SHP77 (cell line): ENCODE results near the gene CTPS2.

Experiments used
- DNase-seq, 2 experiments: peaks; one replicate each; lab custom pipeline; 2025; lab: John Stamatoyannopoulos, UW

Gene CTPS2

GRCh38 chrX:16711893-16712547, 449 bp downstream of the CTPS2 start:
- no peak for DNase-seq

GRCh38 chrX:16711219-16711811, 1.2 kb downstream of the CTPS2 start:
- no peak for DNase-seq

DNA sequence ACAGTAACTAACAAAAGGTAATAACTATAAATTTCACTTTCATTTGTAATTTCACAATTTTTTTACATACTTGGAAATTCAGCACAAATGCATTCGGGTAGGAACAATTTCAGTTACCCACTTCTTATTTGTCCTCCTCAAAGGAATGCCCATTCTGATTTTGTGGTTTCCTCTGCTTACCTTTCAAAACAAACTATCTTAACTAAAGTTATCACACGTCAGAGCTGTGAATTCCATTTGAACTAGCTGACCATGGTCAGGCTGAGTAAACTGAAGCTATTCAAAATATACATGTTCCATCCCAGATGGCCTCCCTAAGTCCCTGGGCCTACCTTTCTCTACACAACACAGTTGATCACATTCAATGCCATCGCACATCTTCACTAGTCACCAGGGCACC, 4.5 kb downstream of the CTPS2 start:
- no peak for DNase-seq

DNA sequence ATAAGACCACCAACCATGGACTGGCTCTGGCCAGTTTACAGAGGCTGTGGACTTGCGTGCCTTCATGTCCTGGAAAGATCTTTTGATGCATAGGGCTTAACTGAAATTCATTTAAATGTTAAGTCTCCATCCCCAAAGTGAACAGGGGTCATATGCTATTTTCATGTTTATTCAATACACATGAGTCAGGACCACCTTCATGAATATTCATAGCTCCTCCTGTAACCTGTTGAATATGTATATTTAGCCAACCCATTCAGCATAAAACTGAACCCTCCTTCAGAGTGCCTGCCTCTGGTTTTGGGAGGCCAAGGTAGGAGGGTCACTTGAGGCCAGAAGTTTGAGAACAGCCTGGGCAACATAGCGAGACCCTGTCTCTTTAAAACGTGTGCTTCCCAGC, 7.1 kb downstream of the CTPS2 start:
- DNase-seq, result no peak

DNA sequence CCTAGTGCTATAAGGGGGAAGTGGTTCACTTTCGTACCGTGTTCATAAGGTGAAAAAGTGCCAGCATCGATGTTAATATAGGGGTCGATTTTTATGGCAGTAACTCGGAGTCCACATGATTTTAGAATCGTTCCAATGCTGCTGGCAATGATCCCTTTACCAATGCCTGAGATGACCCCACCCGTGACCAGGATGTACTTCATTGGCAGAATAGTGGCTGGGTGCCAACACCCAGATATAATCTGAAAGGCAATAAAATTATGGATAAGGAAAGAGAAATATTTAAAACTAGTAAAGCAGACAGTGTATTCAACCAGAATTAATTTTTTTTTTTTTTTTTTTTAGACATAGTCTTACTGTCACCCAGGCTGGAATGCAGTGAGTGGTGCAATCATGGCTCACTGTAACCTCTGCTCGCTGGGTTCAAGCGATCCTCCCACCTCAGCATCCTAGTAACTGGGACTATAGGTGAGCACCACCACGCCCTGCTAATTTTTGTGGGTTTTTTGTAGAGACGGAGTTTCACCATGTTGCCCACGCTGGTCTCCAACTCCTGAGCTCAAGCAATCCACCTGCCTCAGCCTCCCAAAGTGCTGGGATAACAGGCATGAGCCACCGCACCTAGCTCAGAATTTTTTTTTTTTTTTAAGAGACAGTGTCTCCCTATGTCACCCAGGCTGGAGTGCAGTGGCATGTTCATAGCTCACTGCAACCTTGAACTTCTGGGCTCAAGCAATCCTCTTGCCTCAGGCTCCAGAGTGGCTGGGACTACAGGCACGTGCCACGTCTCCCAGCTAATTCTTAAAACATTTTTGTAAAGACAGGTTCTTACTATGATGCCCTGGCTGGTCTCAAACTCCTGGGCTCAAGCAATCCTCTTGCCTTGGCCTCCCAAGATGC, 9.5 kb downstream of the CTPS2 start:
- DNase-seq, result no peak

DNA sequence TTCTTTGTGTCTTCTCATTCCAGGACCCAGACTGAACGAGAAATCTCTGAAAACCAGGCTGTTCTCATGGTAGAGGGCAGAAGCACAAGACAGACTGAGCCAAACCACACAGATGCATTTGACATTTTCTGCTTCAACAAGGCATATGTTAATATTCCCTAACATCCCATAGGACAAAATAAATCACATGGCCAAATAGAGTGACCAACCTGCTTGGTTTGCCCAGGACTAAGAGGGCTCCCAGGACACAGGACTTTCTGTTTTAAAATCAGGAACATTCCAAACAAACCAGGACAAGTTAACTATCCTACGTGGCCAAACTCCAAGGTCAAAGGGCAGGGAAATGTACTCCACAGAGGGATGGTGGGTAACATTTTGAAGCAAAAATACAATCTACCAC, 11.7 kb downstream of the CTPS2 start:
- no peak for DNase-seq

DNA sequence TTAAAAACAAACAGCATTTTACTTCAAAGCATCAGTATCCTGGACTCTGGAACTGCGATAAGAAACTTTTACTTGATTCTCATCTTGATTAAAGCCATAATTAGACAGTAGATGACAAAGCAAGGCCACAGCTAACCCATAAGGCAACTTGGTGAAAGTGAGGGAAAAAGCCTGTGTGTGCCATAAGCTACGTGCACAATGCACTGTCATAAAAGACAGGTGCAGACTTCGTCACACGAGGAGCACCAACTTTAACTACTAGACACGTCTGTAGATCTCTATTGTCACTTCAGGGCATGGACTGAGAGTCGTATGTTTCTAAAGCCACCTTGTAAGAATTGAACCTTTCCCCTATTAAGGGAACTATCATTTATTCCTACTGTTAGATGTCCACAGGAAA, 13.1 kb downstream of the CTPS2 start:
- DNase-seq, result no peak

- DNase-seq, result no peak
Observed at GRCh38 chrX:16696956-16697355, 15.5 kb downstream of the CTPS2 start.

DNA sequence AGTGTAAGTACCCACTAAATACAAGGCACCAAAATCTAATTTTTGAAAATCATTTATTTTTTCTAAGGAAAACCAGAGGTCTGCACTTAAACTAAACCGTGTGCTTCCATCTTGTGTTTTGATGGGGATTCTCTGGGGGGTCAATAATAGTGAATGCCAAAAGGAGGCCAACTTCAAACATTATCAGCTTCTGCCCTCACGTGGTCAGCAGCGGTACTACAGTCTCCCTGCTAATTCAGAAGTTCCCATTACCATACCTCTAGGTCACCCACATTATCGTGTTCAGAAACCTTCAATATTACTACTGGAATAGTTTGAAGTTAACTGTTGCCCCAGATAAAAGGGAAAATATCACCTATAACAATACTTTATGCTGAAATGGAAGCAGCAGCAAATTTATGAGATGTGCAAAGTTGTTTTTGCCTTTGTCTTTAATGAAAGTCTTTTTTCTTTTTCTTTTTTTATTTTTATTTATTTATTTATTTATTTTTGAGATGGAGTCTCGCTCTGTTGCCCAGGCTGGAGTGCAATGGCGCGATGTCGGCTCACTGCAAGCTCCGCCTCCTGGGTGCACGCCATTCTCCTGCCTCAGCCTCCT, 17.3 kb downstream of the CTPS2 start:
- DNase-seq, result no peak

- DNase-seq, result no peak
Observed at GRCh38 chrX:16687514-16687913, 25.0 kb downstream of the CTPS2 start.

DNA sequence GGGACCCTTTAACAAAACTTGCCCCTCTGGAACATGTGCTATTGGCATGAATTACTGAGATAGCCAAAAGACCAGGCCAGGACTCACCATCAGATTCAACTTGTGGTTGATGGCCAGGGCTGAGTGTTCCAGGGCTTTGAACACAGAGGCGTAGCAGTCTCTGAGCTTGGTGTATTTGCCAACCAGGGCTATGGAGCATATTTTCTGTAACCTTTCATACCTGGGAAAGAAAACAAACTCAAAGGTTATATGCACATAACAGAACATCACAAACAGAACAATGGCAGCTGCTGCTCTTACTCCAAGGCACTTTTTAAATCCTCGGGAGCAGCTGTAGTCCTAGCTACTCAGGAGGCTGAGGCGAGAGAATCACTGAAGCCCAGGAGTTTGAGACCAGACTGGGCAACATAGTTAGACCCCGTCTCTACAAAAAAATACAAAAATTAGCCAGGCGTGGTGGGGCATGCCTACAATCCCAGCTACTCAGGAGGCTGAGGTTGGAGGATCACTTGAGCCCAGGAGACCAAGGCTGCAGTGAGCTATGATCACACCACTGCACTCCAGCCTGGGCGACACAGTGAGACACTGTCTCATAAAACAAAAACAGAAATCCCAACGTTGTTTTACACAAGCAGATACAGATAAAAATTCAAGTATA, 29.3 kb downstream of the CTPS2 start:
- no peak for DNase-seq

- no peak for DNase-seq
Observed at GRCh38 chrX:16678689-16679088, 33.8 kb downstream of the CTPS2 start.

DNA sequence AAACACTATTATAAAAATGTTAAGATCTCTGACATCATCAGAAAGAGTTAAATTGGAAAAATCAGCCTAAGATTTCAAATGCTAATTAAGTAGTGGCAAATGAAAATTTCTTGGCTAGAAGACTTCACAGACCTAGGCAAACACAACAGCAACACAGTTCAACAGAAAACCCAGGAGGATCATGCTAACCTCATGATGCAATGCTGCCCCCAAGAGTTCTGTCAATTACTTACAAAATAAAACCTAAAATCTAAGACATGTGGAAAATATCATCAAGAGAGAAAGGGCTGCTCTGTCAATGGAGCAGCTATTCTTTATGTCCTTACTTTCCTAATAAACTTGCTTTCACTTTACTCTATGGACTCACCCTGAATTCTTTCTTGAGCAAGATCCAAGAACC, 41.5 kb downstream of the CTPS2 start:
- no peak for DNase-seq

DNA sequence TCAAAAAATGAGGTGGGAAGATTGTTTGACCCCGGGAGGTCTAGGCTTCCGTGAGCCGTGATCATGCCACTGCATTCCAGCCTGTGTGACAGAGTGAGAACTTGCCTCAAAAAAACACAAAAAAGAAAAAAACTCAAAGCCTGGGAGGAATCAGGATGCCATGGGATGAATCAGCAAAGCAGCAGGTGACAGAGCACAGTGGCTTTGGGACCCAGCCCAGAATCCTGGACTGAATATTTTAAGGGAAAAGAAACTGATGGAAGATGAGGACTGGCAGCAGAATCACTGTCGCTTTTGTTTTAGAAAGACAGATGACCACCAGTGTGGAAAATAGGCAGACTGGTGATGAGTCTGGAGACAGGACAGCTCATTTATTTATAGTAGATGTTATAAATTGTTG, 45.9 kb downstream of the CTPS2 start:
- no peak for DNase-seq

DNA sequence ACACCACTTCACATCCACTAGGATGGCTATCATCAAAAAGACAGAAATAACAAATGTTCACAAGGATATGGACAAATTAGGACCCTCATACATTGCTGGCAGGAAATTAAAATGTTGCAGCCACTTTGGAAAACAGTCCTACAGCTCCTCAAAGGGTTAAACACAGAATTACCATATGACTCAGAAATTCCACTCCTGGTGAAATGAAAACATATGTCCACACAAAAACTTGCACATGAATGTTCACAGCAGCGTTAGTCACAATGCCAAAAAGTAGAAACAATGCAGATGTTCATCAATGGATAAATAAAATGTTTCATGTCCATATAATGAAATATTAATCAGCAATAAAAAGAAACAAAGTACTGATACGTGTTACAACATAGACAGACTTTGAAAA, 47.4 kb downstream of the CTPS2 start:
- no peak for DNase-seq

- DNase-seq, result no peak
Observed at GRCh38 chrX:16664626-16665025, 47.8 kb downstream of the CTPS2 start.

DNA sequence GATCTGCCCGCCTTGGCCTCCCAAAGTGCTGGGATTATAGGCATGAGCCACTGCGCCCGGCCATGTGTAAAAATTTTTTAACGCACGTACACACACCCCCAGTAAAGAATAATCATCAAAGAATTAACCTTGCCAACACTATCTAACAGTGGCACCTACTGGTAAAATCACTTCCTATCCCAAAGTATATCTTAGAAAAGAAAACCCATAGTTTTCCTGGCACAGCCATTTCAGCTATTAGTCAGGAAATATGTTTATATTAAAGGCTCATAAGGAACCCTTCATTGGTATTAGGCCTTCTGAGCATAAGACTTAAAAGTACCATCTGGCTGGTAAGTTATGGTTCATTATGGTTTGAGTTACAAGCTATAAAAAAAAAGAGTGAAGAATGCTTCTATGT, 48.4 kb downstream of the CTPS2 start:
- no peak for DNase-seq

DNA sequence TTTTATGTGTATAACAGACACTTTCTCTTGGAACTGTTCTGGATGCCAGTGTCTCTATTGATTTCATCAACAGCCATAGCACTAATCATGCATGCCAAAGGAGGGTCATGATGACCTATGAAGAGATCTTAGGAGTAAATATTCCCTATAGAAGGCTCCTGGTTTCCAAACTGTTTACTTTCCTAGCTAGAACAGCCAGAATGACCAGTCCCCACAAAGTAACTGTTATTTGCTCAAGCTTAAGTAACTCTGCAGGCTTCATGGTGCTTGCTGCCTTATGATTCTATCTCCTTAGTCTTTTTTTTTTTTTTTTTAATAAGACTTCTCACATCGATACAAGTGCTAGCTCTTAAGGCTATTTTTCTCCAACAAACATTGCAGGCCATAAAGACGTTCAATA, 50.1 kb downstream of the CTPS2 start:
- DNase-seq, result no peak

DNA sequence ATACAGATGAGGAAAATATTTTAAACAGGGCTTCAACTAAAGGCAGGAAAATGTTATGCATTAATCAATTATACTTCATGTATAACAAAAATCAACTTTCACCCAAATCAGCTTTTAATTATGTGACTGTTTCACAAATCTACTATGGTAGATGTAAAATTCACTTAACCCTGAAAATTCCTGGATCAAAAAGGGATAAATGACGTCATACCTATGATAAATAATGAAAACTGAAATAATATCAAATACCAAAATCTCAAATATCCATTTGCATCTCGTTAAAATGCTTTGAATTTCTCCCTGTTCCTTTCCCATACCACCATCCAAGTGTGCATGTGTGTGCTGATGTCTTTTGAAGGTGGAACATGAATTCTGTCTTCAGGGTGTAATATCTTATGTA, 51.0 kb downstream of the CTPS2 start:
- DNase-seq, result no peak

DNA sequence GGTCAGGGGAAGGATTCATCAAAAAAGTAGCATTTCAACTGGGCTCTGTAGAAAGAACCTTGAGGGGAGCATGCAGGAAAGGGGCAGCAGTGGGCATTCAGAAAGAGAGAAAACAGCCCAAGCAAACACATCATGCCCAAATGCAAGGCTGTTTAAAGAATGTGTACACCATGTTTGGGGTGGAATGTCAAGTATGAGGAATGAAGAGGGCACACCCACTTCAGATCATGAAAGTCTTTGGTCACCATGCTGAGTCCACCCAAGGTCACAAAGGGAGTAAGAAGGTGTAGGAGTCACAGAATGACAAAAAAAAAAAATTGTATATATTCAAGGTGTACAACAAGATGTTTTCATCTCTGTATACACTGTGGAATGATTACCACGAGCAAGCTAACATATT, 53.1 kb downstream of the CTPS2 start:
- no peak for DNase-seq

DNA sequence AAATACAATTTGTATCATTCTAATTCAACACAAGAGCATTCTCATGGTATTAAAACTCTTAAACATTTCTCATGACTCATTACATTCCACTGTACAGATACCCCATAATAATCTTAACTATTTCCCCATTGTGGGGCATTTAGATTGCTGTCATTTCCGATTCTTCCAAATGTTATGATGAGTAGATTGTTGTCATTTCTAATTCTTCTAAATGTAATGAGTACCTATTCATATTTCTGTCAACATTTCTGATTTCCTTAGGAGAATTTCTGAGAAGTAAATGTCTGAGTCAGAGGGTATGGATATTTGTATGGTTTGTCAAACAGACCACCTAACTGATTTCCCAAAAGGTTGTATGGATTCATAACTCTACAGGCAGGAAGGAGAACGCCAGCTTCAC, 54.2 kb downstream of the CTPS2 start:
- no peak for DNase-seq

GRCh38 chrX:16654093-16654492, 58.4 kb downstream of the CTPS2 start:
- no peak for DNase-seq
